ENCODE data around the gene SLF2. TPM values are rescaled to one million over a fixed set of nuclear protein-coding genes. Genes with fewer than 3 reads are reported as not detected.

SLF2 gene
- total and polyA plus RNA-seq, 9 of the 15 experiments (the other 6 are each of a cell fraction or from before 2014, with no cell fraction given): 1.7 to 18.4 (median 7.8) TPM

DNA sequence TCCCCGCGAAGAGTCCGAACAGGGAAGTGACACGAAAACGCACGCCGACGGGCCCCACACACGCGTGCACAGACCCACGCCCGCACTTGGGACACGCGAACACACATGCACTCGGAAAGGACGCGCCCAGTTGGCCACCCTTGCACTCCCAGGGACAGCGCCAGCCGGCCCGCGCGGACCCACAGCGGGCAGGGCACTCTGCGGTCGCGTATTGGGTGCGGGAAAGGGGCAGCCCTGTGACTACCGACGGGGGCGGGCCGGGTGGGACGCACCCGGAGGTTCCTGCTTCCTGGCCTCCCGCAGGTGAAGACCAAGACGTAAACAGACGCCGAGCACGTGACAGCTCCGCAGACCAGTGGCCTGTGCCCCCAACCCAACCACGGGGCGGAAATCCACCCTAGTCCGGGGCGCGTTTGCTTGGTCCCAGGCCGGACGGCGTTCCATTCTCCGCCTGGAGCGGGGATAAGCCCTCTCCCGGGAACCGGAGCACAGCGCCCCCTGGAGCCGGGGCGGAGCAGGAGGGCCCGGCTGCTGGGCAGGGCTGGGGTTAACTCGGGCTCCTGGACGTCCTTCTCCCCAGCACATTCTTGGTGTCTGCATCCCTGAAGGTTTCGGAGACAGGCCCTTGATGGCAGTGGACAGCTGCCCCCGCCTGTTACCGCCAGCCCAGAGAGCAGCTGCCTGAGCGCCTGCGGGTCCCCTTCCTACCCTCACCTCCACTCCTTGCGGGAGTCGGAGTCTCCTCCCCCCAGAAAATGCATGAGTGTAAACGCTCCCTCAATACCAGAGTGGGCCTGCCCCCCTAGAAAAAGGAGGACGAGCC, 84.8 kb downstream of the SLF2 start:
- Histone ChIP-seq H3K27ac (ENCODE audit: extremely low read depth, low read depth, low read length) (peak overlapping the region; percentile 93), H3K4me3 (peak overlapping the region; percentile 76), H3K9ac (ENCODE audit: insufficient read depth in 1 of 2, low read depth in 2 of 2, low read length in 2 of 2) (peak overlapping the region; percentile 85 to 90), H3K27me3 (ENCODE audit: control insufficient read depth in 2 of 2, insufficient read depth in 2 of 2, low read length in 2 of 2) (no peaks in the 10 kb centered on the region), H2AFZ (ENCODE audit: low read depth, low read length) (peak overlapping the region; percentile 86), H3K9me3 (replicated peaks; ENCODE audit: control insufficient read depth, insufficient read depth, low read depth, low read length) (no peaks in the 10 kb centered on the region), H3K4me1 (replicated peaks in 1 of 2; ENCODE audit: control insufficient read depth in 2 of 2, insufficient read depth in 2 of 2, low read length in 2 of 2) (peaks cover 26 to 72% of the 10 kb centered on the region in 2 experiments; a peak in 4 of 5 replicates), H3K79me2 (ENCODE audit: control insufficient read depth, insufficient read depth, low read length) (peaks cover 58% of the 10 kb centered on the region), H3K36me3 (ENCODE audit: control insufficient read depth, insufficient read depth, low read length) (peaks cover 33% of the 10 kb centered on the region; the same call in 2 of the 3 replicates), H4K20me1 (replicated peaks; ENCODE audit: control insufficient read depth, insufficient read depth, low read length) (no peaks in the 10 kb centered on the region), H3K9me1 (ENCODE audit: control insufficient read depth, insufficient read depth, low read length) (no peaks in the 10 kb centered on the region), H3K4me2 (ENCODE audit: insufficient read depth, low read length) (peak overlapping the region; percentile 100)
- ATAC-seq (peak; percentile 75), DNase-seq (ENCODE audit: extremely low read depth in 1 of 4, low spot score in 3 of 4) (peak; percentile 57 to 83 (median 72)), FAIRE-seq (peak; percentile 11)
- 0% methylated on average over 25 of the region's 66 CpGs for WGBS (ENCODE audit: insufficient coverage, low coverage, missing lambda C conversion rate)
- no TSS peak for BruUV-seq (replicated peaks)
- ChIA-PET CTCF (ENCODE audit: low intra/inter-chr PET ratio) (interaction anchor here (9.3 kb wide), 1 partner anchor 15 kb away, joined by 150 read pairs; no protein-coding TSS in a partner anchor), POLR2A (interaction anchor here (0.6 to 1.0 kb wide), 2 partner anchors 9 to 11 kb away, joined by 3 to 4 read pairs; no protein-coding TSS in a partner anchor)
- intact Hi-C loops (cut with micrococcal nuclease): loop anchor here (1.0 kb wide), 1 partner anchor 14 kb away; no protein-coding TSS in a partner anchor
- in situ Hi-C loops (cut with MboI): loop anchor here (25.0 kb wide), 1 partner anchor 1040 kb away; no protein-coding TSS in a partner anchor
- TF ChIP-seq, protein P1, sequence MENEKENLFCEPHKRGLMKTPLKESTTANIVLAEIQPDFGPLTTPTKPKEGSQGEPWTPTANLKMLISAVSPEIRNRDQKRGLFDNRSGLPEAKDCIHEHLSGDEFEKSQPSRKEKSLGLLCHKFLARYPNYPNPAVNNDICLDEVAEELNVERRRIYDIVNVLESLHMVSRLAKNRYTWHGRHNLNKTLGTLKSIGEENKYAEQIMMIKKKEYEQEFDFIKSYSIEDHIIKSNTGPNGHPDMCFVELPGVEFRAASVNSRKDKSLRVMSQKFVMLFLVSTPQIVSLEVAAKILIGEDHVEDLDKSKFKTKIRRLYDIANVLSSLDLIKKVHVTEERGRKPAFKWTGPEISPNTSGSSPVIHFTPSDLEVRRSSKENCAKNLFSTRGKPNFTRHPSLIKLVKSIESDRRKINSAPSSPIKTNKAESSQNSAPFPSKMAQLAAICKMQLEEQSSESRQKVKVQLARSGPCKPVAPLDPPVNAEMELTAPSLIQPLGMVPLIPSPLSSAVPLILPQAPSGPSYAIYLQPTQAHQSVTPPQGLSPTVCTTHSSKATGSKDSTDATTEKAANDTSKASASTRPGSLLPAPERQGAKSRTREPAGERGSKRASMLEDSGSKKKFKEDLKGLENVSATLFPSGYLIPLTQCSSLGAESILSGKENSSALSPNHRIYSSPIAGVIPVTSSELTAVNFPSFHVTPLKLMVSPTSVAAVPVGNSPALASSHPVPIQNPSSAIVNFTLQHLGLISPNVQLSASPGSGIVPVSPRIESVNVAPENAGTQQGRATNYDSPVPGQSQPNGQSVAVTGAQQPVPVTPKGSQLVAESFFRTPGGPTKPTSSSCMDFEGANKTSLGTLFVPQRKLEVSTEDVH (IDR thresholded peaks at IDR 0.05; ENCODE audit: low read depth, partially characterized antibody): no peak
- no peak for TF ChIP-seq ZNF224 (CRISPR knock-in tag; IDR thresholded peaks at IDR 0.05)
- TF ChIP-seq ETS2 (tag; IDR thresholded peaks at IDR 0.05; ENCODE audit: borderline replicate concordance, poor library complexity, severe bottlenecking): no peak
- TF ChIP-seq, protein P2, sequence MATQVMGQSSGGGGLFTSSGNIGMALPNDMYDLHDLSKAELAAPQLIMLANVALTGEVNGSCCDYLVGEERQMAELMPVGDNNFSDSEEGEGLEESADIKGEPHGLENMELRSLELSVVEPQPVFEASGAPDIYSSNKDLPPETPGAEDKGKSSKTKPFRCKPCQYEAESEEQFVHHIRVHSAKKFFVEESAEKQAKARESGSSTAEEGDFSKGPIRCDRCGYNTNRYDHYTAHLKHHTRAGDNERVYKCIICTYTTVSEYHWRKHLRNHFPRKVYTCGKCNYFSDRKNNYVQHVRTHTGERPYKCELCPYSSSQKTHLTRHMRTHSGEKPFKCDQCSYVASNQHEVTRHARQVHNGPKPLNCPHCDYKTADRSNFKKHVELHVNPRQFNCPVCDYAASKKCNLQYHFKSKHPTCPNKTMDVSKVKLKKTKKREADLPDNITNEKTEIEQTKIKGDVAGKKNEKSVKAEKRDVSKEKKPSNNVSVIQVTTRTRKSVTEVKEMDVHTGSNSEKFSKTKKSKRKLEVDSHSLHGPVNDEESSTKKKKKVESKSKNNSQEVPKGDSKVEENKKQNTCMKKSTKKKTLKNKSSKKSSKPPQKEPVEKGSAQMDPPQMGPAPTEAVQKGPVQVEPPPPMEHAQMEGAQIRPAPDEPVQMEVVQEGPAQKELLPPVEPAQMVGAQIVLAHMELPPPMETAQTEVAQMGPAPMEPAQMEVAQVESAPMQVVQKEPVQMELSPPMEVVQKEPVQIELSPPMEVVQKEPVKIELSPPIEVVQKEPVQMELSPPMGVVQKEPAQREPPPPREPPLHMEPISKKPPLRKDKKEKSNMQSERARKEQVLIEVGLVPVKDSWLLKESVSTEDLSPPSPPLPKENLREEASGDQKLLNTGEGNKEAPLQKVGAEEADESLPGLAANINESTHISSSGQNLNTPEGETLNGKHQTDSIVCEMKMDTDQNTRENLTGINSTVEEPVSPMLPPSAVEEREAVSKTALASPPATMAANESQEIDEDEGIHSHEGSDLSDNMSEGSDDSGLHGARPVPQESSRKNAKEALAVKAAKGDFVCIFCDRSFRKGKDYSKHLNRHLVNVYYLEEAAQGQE (IDR thresholded peaks at IDR 0.05; ENCODE audit: borderline replicate concordance): no peak
- TF ChIP-seq, protein P2 (CRISPR knock-in tag; IDR thresholded peaks at IDR 0.05; ENCODE audit: low read depth): no peak
- TF ChIP-seq FOXK2 (conservative IDR thresholded peaks at IDR 0.05 in 1 of 2, IDR thresholded peaks at IDR 0.05 in 1 of 2; ENCODE audit: low read depth in 2 of 2): 0 out of 4 replicates have a peak, but pooled peaks of 1 of the 2 experiments have one; percentile 35
